HepG2 (cell line): ENCODE data around the gene PTPRCAP. TPM values are rescaled to one million over a fixed set of nuclear protein-coding genes. Genes with fewer than 3 reads are reported as not detected.
A peak's percentile ranks its signal among the peaks of the same experiment; 100 is the strongest.

Experiments used
- AGO1 ChIP-seq: fragments of 200-400 bp; formaldehyde crosslinking; IDR thresholded peaks from 2 replicates; pipeline ENCODE4 v1.6.1; 2017; ENCODE audit warnings: mild to moderate bottlenecking, low read depth, low read length, moderate library complexity; ENCODE audit not compliant: poor library complexity, severe bottlenecking
- ARID2 ChIP-seq: sonication (generic); formaldehyde crosslinking; IDR thresholded peaks from 2 replicates; pipeline ENCODE4 v1.8.1; 2022; ENCODE audit warnings: mild to moderate bottlenecking, missing genetic modification reagents, borderline replicate concordance
- CSRNP2 ChIP-seq: sonication (generic); formaldehyde crosslinking; conservative IDR thresholded peaks from 2 replicates; pipeline ENCODE4 v1.8.0; 2022; ENCODE audit warnings: low read depth, missing genetic modification reagents
- DRAP1 ChIP-seq: IDR thresholded peaks from 2 replicates; pipeline ENCODE4 v1.6.1; 2016; ENCODE audit warnings: missing genetic modification reagents, missing compliant biosample characterization
- ETS1 ChIP-seq: sonication (generic); formaldehyde crosslinking; IDR thresholded peaks from 2 replicates; pipeline ENCODE4 v1.4.0; 2020; ENCODE audit warnings: missing genetic modification reagents
- HMG20B ChIP-seq: conservative IDR thresholded peaks from 2 replicates; pipeline ENCODE4 v1.6.1; 2016; ENCODE audit warnings: missing genetic modification reagents, missing compliant biosample characterization
- PRDM4 ChIP-seq: sonication (generic); formaldehyde crosslinking; IDR thresholded peaks from 2 replicates; pipeline ENCODE4 v1.9.0; 2021; ENCODE audit warnings: missing genetic modification reagents, borderline replicate concordance
- REL ChIP-seq: sonication (generic); formaldehyde crosslinking; conservative IDR thresholded peaks from 2 replicates; pipeline ENCODE4 v1.8.0; 2022; ENCODE audit warnings: mild to moderate bottlenecking, missing genetic modification reagents, moderate library complexity
- SIN3A ChIP-seq: IDR thresholded peaks from 2 replicates; pipeline ENCODE4 v1.6.1; 2011; ENCODE audit warnings: low read depth, mild to moderate bottlenecking, control low read depth, low read length, borderline replicate concordance
- SOX6 ChIP-seq, 2 experiments: fragments of 450-650 bp in 1 of 2; sonication (generic) in 1 of 2; formaldehyde crosslinking in 1 of 2; IDR thresholded peaks; 2 replicates each; pipeline versions ENCODE4 v1.4.0 to v1.6.1; 2017 to 2020; ENCODE audit warnings: antibody characterized with exemption in 1 of 2, mild to moderate bottlenecking in 1 of 2, missing genetic modification reagents in 1 of 2
- SPEN ChIP-seq: sonication (generic); formaldehyde crosslinking; IDR thresholded peaks from 2 replicates; pipeline ENCODE4 v1.5.1; 2020; ENCODE audit warnings: low read depth, mild to moderate bottlenecking, missing genetic modification reagents
- ZBTB42 ChIP-seq: sonication (generic); formaldehyde crosslinking; IDR thresholded peaks from 2 replicates; pipeline ENCODE4 v1.5.0; 2020; ENCODE audit warnings: mild to moderate bottlenecking, missing genetic modification reagents
- ZNF263 ChIP-seq: sonication (generic); formaldehyde crosslinking; IDR thresholded peaks from 2 replicates; pipeline ENCODE4 v1.4.0; 2020; ENCODE audit warnings: missing genetic modification reagents
- ZNF33B ChIP-seq: sonication (generic); formaldehyde crosslinking; IDR thresholded peaks from 2 replicates; pipeline ENCODE4 v1.5.1; 2020; ENCODE audit warnings: mild to moderate bottlenecking, missing genetic modification reagents
- ZNF460 ChIP-seq: sonication (generic); formaldehyde crosslinking; IDR thresholded peaks from 2 replicates; pipeline ENCODE4 v1.5.1; 2020; ENCODE audit warnings: missing genetic modification reagents, mild to moderate bottlenecking, borderline replicate concordance
- ZNF776 ChIP-seq: sonication (generic); formaldehyde crosslinking; IDR thresholded peaks from 2 replicates; pipeline ENCODE4 v1.4.0; 2020; ENCODE audit warnings: mild to moderate bottlenecking, missing genetic modification reagents
- ZNF879 ChIP-seq: sonication (generic); formaldehyde crosslinking; IDR thresholded peaks from 2 replicates; pipeline ENCODE4 v1.8.1; 2023; ENCODE audit warnings: missing genetic modification reagents
- ZSCAN30 ChIP-seq: sonication (generic); formaldehyde crosslinking; IDR thresholded peaks from 2 replicates; pipeline ENCODE4 v1.5.0; 2020; ENCODE audit warnings: mild to moderate bottlenecking, missing genetic modification reagents
- ZXDC ChIP-seq: sonication (generic); formaldehyde crosslinking; IDR thresholded peaks from 2 replicates; pipeline ENCODE4 v1.5.0; 2020; ENCODE audit warnings: mild to moderate bottlenecking, missing genetic modification reagents
- polyA plus RNA-seq, 8 experiments: library from polyadenylated mRNA; depleted of rRNA in 3 of 8; stranded (reverse) in 7 of 8; unstranded in 1 of 8; fragments of >200 nt; fragmentation: Illumina TruSeq in 4 of 8; extraction: Trizol in 4 of 8; gene quantifications; 2 replicates each; pipeline versions ENCODE4 v1.2.1 to v1.2.3, GENCODE V29; 2011 to 2016; ENCODE audit warnings: low read depth in 4 of 8, missing spikeins in 1 of 8, mixed read lengths in 1 of 8; ENCODE audit not compliant: insufficient read depth in 1 of 8
- total RNA-seq, 5 experiments: library from RNA; depleted of rRNA; stranded (reverse); fragments of >200 nt; fragmentation: Illumina TruSeq; extraction: Trizol; gene quantifications; 2 replicates each; pipeline ENCODE4 v1.2.3, GENCODE V29; 2016; ENCODE audit warnings: low read depth in 1 of 5

Gene PTPRCAP
- total and polyA plus RNA-seq, 2 of the 13 experiments (the other 11 are each of a cell fraction or from before 2014, with no cell fraction given) = 0.60 to 0.70 TPM

GRCh38 chr11:67391304-67392182 is 45.9 kb downstream of the PTPRCAP start, which contains the start of gene RAD9A (continued):
- no peak for TF ChIP-seq ZXDC (CRISPR knock-in tag)
- TF ChIP-seq SIN3A = peak; percentile 89; the same call in 1 of the 2 replicates
- TF ChIP-seq ZNF460 (CRISPR knock-in tag) = peak; percentile 49; the same call in 1 of the 2 replicates
- TF ChIP-seq HMG20B (CRISPR knock-in tag) = 0 out of 2 replicates have a peak, but pooled peaks have one; percentile 32
- no peak for TF ChIP-seq ETS1
- peak; percentile 98 for TF ChIP-seq ZNF776 (CRISPR knock-in tag)
- peak; percentile 85; the same call in 1 of the 2 replicates for TF ChIP-seq ZSCAN30 (CRISPR knock-in tag)
- TF ChIP-seq AGO1 = no peak
- TF ChIP-seq ZNF263 (CRISPR knock-in tag) = no peak
- peak; percentile 91; the same call in 1 of the 2 replicates for TF ChIP-seq ARID2
- TF ChIP-seq ZNF33B (CRISPR knock-in tag) = peak; percentile 97; the same call in 1 of the 2 replicates
- TF ChIP-seq ZBTB42 (CRISPR knock-in tag) = peak; percentile 84
- peak; percentile 73 for TF ChIP-seq CSRNP2 (CRISPR knock-in tag)
- no peak for TF ChIP-seq SOX6 (IDR thresholded peaks at IDR 0.05)
- peak; percentile 70; the same call in 1 of the 2 replicates for TF ChIP-seq SOX6 (CRISPR knock-in tag; IDR thresholded peaks at IDR 0.05)
- TF ChIP-seq SPEN = peak; percentile 99
- peak; percentile 93 for TF ChIP-seq ZNF879 (CRISPR knock-in tag)
- TF ChIP-seq REL (CRISPR knock-in tag) = peak; percentile 79; the same call in 1 of the 2 replicates
- TF ChIP-seq PRDM4 (CRISPR knock-in tag) = no peak
- peak; percentile 58 for TF ChIP-seq DRAP1 (CRISPR knock-in tag)
